ENCODE results near the gene DPM2. TPM values are rescaled to one million over a fixed set of nuclear protein-coding genes. Genes with fewer than 3 reads are reported as not detected.

Gene DPM2
- total and polyA plus RNA-seq, 8 donors = 1.7 to 98.2 (median 35.3) TPM

DNA sequence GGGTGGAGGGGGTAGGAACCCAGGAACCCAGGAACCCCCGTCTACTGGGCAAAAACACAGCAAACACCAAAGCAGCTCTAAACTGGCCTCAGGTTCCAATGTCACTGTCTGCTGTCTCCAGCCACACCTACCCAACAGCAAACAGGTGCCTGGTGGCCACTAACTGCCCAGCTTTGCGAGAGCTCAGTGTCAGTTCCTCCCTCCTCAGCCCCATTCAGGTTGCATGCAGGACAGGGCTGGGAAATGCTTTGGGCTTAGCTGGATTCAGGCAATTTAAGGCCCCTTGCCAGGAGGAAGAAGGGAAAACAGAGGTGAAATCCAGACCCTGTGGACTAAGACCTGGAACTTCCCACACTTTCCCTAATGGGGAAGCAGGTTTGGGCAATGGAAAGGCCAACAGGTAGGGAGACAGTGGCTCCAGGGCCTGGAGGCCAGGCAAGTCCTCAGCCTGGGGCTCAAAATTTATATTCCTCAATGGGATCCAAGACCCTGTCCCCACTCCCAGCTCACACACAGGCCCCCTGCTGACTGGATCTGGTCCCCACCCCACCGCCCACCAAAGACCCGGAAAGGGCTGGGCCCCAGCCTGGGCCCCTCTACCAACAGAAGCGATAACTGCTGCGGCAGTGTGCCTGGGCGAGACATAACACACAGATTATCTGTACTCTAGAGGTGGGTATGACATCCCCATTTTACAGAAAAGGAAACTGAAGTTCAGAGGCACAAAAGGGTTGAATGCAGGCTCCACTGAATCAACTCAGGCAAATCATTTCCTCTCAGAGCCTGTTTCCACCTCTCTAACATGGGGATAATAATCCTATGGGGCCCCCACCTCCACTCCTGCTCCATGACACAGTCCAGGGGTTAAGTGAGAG is 39.6 kb upstream of the DPM2 start:
- no peaks in the 10 kb centered on the region for H3K36me3 ChIP-seq
- DNase-seq = peak in 1 of 2 donors; percentile 54
- WGBS, 5 donors = 25 to 64% (median 36%) methylated on average over 6 to 7 of the region's 7 CpGs
- intact Hi-C loops (cut with DNase I; ENCODE audit: low total_unique reads) = no loop called here
- TF ChIP-seq POLR2A (IDR thresholded peaks at IDR 0.05) = no peak
- peak in 1 of 3 donors; percentile 24 for TF ChIP-seq POLR2AphosphoS5 (IDR thresholded peaks at IDR 0.05)
- peak overlapping the region; percentile 77 to 91 (median 90) for H3K4me3 ChIP-seq
- H3K4me1 ChIP-seq = peaks cover 73 to 90% (median 87%) of the 10 kb centered on the region in 4 donors
- no peaks in the 10 kb centered on the region for H3K9me3 ChIP-seq
- H3K27ac ChIP-seq = peak overlapping the region; percentile 69 to 99 (median 94)
- H3K27me3 ChIP-seq = no peaks in the 10 kb centered on the region

DNA sequence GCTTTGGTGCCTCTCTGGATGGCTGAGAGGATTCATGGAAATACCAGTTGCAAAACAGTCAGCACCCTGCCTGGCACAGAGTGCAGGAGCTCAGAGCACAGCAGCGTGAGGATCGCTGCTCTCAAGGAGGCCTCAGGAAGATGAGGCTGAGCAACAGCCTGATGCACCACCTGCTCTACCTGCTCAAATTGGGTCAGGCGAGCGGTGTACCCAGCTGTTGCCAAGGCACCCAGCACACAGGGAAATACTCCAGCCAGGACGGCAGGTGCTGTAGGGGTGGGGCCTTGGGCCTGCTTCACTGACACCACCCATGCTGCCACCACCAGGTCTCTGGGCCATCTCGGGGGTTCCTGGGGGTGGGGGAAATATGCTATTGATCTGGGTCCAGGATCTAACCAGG is 38.8 kb upstream of the DPM2 start:
- no peak for TF ChIP-seq EP300 (IDR thresholded peaks at IDR 0.05)
- peak in 1 of 3 donors; percentile 72 for TF ChIP-seq POLR2AphosphoS5 (IDR thresholded peaks at IDR 0.05)
- no peak for TF ChIP-seq POLR2A (IDR thresholded peaks at IDR 0.05)
- Histone ChIP-seq H3K4me1 (peaks cover 75 to 90% (median 89%) of the 10 kb centered on the region in 4 donors), H3K27ac (peak overlapping the region; percentile 69 to 99 (median 94)), H3K9me3 (no peaks in the 10 kb centered on the region), H3K36me3 (no peaks in the 10 kb centered on the region), H3K27me3 (no peaks in the 10 kb centered on the region), H3K4me3 (peak overlapping the region; percentile 77 to 91 (median 90))
- DNase-seq = peak; percentile 80 to 89
- intact Hi-C loops (cut with DNase I; ENCODE audit: low total_unique reads) = no loop called here
- 23 to 70% (median 33%) methylated on average over 3 to 6 of the region's 6 CpGs for WGBS, 5 donors

DNA sequence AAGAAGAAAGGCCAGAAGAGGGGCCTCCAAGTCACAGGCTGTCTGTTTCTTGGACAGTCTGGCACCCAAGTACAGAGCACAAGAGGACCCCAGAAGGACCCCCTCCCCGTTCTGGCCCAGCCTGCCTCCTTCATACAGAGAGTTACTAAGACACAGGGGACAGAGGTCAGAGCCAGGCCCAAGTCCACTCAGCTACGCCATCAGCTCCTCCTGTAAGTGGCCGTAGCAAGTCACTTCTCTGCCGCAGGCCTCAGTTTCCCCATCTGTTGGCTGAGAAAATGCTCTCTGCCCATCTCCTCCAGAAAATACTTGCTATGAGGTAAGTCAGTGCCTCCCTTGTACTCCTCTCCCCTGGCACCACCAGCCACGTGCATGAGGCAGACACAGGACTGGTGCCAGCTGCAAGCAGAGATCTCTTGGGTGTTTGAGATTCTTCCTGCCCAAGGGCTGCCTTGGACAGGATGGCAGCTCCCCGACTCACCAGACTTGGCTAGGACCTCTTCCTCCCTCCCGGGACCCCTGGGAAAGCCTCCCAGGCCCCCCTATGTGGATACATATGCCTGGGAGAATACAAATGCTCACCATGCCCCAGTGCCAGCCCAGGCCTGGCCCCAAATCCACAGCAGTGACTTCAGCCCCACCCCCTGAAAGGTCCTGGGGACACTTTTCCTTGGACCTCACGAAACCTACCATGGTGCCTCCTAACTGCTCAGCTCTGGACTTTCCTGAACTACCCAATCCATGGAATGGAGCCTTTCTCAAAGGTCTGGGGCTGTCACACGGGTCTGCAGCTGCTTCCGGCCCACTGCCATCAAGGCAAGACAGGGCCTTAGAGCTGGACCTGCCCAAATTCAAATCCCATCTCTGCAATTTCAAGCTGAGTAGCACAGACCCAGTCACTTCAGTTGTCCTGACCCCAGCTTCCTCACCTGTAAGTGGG is 38.0 kb upstream of the DPM2 start:
- TF ChIP-seq, protein P1, sequence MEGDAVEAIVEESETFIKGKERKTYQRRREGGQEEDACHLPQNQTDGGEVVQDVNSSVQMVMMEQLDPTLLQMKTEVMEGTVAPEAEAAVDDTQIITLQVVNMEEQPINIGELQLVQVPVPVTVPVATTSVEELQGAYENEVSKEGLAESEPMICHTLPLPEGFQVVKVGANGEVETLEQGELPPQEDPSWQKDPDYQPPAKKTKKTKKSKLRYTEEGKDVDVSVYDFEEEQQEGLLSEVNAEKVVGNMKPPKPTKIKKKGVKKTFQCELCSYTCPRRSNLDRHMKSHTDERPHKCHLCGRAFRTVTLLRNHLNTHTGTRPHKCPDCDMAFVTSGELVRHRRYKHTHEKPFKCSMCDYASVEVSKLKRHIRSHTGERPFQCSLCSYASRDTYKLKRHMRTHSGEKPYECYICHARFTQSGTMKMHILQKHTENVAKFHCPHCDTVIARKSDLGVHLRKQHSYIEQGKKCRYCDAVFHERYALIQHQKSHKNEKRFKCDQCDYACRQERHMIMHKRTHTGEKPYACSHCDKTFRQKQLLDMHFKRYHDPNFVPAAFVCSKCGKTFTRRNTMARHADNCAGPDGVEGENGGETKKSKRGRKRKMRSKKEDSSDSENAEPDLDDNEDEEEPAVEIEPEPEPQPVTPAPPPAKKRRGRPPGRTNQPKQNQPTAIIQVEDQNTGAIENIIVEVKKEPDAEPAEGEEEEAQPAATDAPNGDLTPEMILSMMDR (IDR thresholded peaks at IDR 0.05) = no peak
- TF ChIP-seq POLR2A (IDR thresholded peaks at IDR 0.05) = no peak
- Histone ChIP-seq H3K36me3 (no peaks in the 10 kb centered on the region), H3K9me3 (no peaks in the 10 kb centered on the region), H3K27me3 (no peaks in the 10 kb centered on the region), H3K4me3 (peak overlapping the region; percentile 77 to 91 (median 90)), H3K4me1 (peaks cover 81 to 95% (median 94%) of the 10 kb centered on the region in 4 donors), H3K27ac (peak overlapping the region; percentile 69 to 99 (median 94))
- 59 to 72% (median 60%) methylated on average over 9 to 10 of the region's 10 CpGs for WGBS, 5 donors
- DNase-seq = peak in 1 of 2 donors; percentile 36
- intact Hi-C loops (cut with DNase I; ENCODE audit: low total_unique reads) = no loop called here

DNA sequence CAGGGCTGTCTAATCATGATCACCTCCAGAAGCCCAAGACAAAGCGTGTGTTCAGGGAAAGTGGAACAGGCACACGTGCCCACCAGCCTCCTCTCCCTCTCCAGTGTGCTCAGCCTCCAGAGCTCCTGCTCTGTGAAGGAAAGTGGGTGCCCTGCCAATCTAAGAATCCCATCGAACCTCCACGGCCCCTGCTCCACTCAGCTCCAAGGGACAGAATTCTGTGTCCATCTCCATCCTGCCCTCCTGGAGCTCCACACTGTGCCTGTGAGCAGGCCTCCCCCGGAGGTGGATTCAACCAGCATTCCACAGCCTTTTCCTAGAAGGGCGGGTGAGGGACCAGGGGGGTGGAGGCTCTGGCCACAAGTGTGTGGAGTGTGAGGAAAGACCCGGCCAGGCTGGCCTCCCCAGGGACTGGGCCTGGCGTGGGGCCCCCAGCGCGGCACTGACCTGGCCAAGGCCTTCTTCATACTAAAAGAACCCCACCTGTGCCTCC is 37.2 kb upstream of the DPM2 start:
- H3K27ac ChIP-seq = peak overlapping the region; percentile 38 to 99 (median 94)
- peaks cover 89 to 100% (median 99%) of the 10 kb centered on the region in 4 donors for H3K4me1 ChIP-seq
- no peaks in the 10 kb centered on the region for H3K27me3 ChIP-seq
- intact Hi-C loops (cut with DNase I; ENCODE audit: low total_unique reads) = no loop called here
- H3K4me3 ChIP-seq = peak overlapping the region; percentile 2 to 91 (median 90)
- TF ChIP-seq EP300 (IDR thresholded peaks at IDR 0.05) = no peak
- TF ChIP-seq POLR2A (IDR thresholded peaks at IDR 0.05) = no peak
- TF ChIP-seq, protein P1 (IDR thresholded peaks at IDR 0.05) = no peak
- no peak for TF ChIP-seq POLR2AphosphoS5 (IDR thresholded peaks at IDR 0.05)
- no peaks in the 10 kb centered on the region for H3K36me3 ChIP-seq
- DNase-seq = peak in 1 of 2 donors; percentile 72
- WGBS, 5 donors = 37 to 58% (median 49%) methylated on average over 7 to 10 of the region's 10 CpGs
- no peaks in the 10 kb centered on the region for H3K9me3 ChIP-seq
